HCEC 1CT (cell line): ENCODE data around the gene AGAP3.

Experiments
- DNase-seq: peaks from one replicate; pipeline ENCODE4 v3.0.0-alpha.2; 2017

The AGAP3 gene

DNA sequence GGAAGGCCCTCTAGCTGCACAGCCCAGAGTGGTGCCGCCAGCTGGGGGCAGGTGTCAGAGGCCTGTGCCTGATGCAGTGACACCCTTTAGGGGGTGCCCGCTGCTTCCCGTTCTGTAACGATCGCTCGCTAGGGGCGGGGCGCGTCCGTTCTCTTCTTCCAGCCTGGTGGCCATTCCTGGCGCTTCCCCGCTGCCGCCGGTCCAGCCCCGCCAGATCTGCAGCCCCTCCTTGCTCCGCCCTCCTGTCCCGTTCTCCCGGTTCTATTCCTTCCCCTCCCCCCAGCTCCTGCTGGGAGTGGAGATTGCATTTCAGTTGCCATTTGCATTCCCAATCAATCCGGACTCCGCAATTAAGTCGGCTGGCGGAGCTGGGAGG, 39.2 kb downstream of the AGAP3 start:
- DNase-seq = no peak

- DNase-seq = no peak
Measured at GRCh38 chr7:151125846-151126481, 39.7 kb downstream of the AGAP3 start.

- no peak for DNase-seq
Measured at GRCh38 chr7:151126491-151127137, 40.3 kb downstream of the AGAP3 start.

GRCh38 chr7:151128144-151128543, 41.9 kb downstream of the AGAP3 start:
- no peak for DNase-seq

DNA sequence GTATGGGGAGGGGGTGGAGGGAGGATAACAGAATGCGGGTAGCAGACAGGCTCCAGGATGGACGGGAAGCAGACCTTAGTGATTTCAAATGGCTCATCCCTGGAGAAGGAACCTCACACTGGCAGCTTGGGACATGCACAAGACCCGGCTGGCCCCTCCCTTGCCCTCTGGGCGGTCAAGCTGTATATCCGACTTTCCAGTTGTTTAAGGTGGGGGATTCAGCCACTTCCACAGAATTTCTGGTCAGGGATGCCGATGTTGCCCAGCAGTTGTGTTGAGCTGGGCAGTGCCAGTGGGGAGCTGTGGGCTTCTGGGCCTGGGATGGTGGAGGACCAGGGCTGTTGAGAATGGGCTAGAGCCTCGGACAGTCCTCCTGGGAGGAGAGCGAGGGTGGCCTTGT, 42.4 kb downstream of the AGAP3 start:
- DNase-seq = no peak

- DNase-seq = no peak
Measured at GRCh38 chr7:151129117-151129959, 43.1 kb downstream of the AGAP3 start.

DNA sequence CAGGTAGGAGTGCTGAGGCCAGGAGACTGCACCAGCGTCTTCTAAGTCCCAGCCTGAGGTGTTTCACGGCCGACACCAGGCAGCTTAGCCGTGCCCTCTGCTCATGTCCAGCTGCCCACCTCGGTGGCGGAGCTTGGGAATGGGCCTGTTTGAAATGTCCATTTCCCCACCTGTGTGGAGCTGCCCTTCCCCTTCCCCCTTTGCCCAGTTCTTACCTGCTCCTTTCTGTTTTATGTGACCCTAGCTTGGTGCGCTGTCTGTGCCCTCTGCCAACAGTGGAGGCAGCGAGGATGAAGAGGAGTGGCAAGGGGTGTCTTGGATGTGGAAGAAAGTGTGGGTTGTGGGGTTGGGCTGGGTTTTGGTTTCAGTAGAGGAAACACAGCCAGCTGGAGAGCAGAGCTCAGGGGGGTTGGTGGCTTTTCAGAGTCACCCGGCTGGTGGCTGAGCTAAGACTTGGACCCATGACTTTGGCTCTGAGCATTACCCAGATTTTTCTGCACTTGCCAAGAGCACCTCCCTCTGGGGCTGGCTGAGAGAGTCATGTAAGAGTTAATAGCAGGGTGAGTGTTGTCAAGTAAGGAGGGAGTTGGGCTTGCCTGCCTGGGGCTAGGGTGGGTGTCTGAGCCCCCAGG, 43.8 kb downstream of the AGAP3 start:
- no peak for DNase-seq

DNA sequence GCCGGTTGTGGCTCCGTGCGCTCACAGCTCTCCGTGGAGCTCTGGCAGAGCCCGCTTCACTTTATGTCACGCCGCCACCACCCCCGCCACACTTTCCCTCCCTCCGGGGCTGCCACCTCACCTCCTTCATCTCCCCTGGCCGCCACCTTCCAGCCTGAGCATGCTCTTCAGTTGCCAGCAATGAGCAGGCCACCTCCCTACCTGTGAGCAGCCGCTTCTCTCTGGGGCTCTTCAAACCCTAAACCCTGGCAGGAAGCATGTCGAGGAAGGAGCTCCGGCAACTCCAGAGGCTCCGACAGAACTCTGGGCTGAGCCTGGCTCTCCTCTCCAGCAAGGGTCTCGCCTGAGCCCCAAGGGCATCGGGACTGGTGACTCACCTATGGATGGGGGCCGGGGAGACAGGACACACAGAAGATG, 44.5 kb downstream of the AGAP3 start:
- DNase-seq = no peak

- no peak for DNase-seq
Measured at GRCh38 chr7:151131224-151131591, 44.9 kb downstream of the AGAP3 start.

DNA sequence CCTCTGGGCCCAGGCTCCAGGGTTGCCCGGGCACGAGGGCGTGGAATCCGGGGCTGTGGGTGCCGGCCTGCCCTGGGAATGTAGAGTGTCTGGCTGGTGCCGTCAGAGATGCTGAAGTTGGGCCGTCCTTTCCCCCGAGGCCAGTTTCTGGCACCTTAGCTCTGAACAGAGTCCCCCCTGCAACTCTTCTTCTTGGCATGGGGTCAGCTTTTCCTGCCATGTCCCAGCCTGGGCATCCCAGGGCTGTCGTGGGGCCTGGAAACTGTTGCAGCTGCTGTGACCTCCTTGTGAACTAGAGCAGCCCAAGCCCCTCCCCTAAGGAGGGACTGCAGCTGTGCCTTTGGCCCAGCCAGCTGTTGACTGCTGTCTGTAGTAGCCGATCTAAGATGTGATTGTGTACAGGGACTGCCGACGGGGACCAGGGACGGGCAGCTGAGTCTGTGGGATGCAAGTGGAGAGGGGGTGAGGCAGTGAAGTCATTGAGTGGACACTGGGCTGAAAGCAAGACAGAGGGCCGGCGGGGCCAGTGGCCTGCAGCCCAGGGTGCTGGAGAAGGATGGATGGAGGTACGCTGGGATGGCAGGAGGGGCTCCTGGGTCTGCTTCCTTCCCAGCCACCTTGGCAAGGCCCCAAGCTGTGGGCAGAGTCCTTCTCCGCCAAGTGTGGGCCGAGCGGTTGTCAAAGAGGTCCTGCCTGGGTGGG, 45.5 kb downstream of the AGAP3 start:
- DNase-seq = no peak

- DNase-seq = no peak
Measured at GRCh38 chr7:151132461-151133205, 46.4 kb downstream of the AGAP3 start.

- no peak for DNase-seq
Measured at GRCh38 chr7:151133266-151133985, 47.2 kb downstream of the AGAP3 start.

GRCh38 chr7:151133986-151134742, 47.9 kb downstream of the AGAP3 start:
- DNase-seq = no peak

DNA sequence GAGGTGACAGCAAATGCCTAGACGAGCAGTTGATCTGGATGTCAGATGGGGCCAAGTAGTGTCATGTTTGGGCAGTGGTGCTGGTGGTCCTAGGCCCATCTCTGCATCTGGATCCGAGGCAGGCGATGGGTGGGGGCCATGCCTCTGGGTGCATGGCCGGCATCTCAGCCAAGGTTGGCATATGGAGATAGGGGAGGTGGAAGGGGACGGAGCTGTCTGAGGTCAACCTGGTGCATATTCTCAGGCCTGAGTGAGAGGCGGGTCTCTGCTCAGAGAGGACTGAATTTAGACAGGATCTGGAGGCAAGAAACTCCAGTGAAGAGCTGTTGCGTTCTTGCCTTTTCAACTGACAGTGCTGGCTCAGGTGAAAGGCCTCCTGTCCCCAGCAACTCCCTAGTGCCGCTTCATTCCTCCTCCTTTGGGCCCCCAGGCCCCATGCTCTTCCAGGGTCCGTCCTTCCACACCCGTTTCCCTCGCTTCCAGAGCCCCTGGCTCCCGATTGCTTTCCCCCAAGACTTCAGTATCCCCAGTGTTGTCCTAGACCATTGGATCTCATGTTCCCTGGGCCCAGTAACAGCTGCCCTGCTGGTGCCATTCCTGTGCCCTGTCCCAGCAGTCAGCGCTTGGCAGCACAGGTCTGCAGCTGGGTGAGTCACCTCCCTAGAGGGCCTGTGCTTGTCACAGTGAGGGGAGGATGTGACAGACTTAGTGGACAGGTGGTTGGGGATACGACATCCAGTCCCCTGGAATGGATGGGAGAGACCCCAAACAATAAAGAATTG, 48.7 kb downstream of the AGAP3 start:
- DNase-seq = no peak

- DNase-seq = no peak
Measured at GRCh38 chr7:151135525-151135845, 49.2 kb downstream of the AGAP3 start.

- DNase-seq = no peak
Measured at GRCh38 chr7:151135866-151136843, 49.9 kb downstream of the AGAP3 start.

GRCh38 chr7:151137076-151137675, 50.9 kb downstream of the AGAP3 start:
- no peak for DNase-seq

- no peak for DNase-seq
Measured at GRCh38 chr7:151137791-151138152, 51.5 kb downstream of the AGAP3 start.
